GM19468 (cell line): ENCODE measurements around the gene NT5C3B.

ENCODE experiments used
- ATAC-seq: cut with Tn5 transposase; IDR thresholded peaks from one replicate; pipeline ENCODE4 v1.9.1; 2021; ENCODE audit warnings: mild to moderate bottlenecking, moderate library complexity, moderate number of reproducible peaks; ENCODE audit not compliant: unreplicated experiment; ENCODE audit errors: extremely low read depth

The NT5C3B gene

DNA sequence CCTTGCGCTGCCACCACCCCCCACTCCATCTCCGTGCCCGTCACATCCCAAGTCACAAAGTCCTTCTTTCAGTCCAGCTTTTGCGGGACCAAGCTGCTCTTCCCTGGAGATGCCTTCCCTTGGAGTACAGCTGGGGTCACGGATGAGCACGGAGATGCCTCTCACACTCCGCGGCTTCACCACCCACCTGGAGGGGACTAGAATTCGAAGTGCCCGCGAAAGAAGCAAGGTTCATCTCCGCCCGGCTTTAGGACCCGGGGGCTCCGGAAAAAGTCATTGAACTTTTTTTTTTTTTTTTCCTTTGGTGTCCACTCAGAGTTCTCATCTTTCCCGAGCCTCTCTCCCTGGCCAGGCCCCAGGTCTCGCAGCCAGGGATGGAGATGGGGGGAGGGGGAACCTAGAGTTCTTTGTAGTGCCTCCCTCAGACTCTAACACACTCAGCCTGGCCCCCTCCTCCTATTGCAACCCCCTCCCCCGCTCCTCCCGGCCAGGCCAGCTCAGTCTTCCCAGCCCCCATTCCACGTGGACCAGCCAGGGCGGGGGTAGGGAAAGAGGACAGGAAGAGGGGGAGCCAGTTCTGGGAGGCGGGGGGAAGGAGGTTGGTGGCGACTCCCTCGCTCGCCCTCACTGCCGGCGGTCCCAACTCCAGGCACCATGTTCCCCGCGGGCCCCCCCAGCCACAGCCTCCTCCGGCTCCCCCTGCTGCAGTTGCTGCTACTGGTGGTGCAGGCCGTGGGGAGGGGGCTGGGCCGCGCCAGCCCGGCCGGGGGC is 23.5 kb downstream of the NT5C3B start, which contains the start of gene FKBP10:
Gene FKBP10 (plus strand): TSS at position 624 of the 771 bp plus-strand sequence. CDS start 31 bp downstream, at position 655.
- ATAC-seq = no peak

DNA sequence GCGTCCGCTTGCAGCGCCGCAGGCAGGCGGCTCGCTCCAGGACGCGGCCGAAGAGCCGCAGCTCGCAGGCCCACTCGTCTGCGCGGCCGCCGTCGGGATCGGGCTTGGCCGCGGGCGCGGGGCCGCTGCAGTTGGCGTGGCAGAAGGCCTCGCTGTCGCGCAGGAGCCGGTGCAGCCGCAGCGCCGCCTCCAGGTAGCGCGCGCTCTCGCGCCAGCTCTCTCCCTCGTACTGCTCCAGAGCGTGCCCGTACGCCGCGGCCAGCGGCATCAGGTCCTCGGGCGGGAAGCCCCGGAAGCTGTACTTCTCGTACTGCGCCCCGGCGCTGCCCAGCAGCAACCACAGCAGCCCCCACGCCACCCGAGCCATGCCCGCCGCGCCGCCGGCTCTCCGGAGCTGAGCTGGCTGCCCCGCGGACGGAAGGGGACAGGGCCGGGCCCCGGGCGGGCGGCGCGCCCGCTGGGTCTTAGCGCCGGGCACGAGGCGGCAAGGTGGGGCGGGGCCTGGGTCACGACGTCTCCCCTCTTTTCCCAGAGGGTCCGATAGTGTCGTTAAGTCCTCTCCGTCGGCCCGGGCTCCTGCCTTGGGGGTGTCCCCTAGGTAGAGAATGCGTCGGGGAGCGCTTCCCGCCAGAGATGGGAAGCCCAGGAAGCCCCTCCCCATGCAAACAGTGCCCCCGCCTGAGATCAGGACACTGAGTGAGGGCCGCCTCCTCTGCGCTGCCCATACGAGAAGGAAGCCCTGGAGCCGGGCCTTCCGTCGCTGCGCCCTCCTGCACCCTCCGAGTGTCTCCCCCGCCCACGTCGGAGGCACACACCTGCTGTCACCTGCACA is 24.3 kb downstream of the NT5C3B start, which contains the start of gene P3H4:
Gene P3H4 (minus strand): TSS at position 401 of the 832 bp plus-strand sequence. CDS start 34 bp downstream, at position 367.
- no peak for ATAC-seq

- no peak for ATAC-seq
Observed at GRCh38 chr17:41810659-41811548, 25.1 kb downstream of the NT5C3B start.

DNA sequence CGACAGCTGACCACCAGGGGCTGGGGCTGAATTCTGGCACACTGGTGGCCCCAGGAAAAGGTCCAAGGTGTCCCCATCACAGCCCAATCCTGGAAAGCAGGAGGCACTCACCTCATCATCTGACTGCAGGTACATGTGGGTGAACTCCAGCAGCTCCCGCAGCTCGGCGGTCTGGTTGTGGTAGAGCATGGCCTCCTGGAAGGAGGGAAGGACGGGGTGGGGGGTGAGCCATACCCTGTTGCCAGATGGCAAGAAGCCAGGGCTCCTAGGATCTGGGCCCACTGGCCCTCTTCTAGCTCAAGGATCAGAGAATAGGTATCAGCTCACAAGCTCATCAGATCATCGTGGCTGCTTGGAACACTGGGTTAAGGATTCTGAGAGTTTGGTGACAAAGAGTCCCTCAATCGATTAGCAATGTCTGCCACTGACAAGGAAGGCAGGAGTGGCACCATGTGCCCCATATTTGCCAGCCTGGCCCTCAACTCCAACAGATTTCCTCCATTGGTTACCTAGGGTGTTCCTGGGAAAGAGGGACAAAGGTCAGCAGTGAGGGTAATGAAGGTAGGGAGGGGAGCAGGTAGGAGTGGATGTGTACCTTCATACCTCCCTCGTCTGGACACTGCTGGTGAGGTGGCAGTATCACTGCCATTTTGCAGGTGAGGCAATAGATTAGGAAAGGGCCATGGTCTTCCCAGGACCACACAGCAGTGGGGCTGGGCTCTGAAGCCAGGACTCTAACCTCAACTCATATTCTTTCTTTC is 29.2 kb downstream of the NT5C3B start:
- ATAC-seq = no peak

DNA sequence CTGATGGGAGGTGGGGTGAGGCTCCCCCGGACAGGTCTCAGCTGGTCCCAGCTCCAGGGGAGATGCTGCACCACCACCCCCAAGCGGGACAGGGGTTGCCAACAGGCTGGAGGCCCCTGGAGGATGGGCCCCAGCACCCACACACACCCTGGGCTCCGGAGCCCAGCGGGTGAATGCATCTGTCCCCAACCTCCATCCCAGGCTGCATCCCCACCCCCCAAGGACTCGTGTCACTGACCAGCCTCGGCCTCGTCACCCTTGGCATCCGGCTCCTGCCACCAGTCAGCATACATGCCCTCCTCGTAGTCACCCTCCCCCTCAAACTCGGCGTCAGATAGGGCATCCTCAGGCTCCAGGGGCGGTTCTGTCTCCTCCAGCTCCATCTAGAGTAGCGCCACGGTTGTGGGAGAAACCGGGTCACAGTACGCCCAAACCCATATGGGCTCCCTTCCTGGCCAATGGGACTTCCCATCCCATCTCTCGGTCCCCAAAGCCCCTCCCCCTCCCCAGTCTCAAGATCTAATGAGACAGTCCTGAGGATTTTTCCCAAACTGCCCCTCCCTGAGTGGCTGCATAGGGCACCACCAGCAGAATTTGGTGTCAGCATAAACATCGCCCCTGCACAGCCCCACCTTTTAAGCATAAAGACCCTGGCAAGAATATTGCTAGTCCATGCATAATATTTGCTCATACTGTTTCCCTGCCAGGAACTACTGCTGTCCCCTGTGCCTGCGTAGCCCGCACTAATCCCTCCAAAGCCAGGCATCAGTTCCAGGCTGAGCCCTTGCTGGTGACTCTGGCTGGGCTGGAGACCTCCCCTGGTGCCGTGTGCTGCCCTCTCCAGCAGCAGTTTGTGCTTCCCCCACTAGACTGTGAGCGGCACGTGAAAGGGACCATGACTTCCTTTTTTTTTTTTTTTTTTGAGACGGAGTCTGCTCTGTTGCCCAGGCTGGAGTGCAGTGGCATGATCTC is 32.7 kb downstream of the NT5C3B start:
- no peak for ATAC-seq

DNA sequence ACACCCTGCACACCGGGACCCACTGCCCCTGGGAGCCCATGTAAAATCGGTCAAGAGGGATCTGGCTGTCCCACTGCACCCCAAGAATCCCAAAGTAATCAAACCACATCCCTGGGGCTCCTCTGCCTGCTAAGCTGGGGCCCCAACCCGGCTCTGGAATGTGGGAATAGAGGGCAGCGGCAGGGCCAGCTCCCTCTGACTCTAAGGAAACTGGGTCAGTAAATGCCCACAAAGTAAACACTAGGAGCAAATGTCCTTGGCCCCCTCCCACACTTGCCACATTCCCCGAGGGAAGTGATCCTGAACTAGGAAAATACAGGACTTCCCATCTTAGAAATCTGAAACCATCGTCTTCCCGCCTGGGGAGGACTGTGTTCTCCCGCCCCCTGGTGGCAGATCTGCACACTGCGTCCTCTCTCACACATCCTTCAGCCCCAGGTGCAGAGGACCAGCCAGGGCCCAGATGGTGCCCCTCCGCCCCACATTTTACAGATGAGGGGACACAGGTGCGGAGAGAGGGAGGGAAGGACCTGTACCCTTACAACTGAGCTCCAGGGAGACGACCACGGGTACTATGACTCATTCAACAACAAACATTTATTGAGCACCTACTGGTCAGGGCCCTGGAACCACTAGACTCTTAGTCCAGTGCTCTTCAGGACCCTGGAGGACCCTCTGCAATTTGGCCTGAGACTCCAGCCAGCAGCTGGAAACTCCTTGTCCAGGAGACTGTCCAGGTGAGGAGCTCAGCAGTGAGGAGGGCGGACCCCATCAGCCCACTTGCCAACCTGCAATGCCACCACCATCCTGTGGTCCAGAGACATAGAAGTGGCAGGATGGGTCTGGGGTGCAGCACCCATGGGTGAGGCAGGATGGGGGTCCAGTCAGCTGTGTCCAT is 34.4 kb downstream of the NT5C3B start:
- no peak for ATAC-seq

GRCh38 chr17:41800601-41801373 is 35.2 kb downstream of the NT5C3B start:
- ATAC-seq = no peak

GRCh38 chr17:41799366-41799765 is 36.7 kb downstream of the NT5C3B start:
- no peak for ATAC-seq

- ATAC-seq = no peak
Observed at GRCh38 chr17:41797377-41797776, 38.7 kb downstream of the NT5C3B start.

DNA sequence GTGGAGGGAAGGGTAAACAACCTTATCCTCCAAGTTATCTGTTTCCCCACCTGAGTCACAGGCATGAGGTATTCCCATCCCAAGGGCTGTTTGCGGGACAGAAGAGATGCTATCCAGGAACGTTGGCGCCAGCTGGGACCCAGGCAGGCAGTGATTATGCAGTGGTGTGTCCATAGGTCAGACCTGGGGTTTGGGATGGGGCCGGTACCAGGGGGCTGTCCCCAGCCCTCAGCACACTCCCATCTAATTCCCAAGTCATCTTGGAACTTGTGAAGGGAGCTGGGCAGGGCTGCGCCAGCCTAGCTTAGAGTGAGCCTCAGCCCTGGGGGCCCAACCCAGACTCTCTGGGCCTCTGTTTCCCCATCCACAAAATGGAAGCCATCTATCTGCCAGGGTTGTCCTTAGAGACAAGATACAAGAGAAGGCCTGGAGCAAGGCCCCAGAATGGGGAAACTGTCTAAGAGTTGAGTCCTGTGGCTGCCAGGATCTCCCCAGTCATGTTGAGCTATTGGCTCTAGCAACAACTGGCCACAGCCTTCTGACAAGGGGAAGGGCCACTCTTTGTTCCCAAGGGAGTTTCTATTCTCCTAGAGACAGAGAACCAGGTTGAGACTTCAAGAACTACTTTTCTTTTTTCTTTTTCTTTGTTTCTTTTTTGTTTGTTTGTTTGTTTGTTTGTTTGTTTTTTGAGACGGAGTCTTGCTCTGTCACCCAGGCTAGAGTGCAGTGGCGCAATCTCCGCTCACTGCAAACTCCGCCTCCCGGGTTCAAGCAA is 39.7 kb downstream of the NT5C3B start:
- ATAC-seq = no peak

GRCh38 chr17:41794540-41794975 is 41.5 kb downstream of the NT5C3B start:
- no peak for ATAC-seq

DNA sequence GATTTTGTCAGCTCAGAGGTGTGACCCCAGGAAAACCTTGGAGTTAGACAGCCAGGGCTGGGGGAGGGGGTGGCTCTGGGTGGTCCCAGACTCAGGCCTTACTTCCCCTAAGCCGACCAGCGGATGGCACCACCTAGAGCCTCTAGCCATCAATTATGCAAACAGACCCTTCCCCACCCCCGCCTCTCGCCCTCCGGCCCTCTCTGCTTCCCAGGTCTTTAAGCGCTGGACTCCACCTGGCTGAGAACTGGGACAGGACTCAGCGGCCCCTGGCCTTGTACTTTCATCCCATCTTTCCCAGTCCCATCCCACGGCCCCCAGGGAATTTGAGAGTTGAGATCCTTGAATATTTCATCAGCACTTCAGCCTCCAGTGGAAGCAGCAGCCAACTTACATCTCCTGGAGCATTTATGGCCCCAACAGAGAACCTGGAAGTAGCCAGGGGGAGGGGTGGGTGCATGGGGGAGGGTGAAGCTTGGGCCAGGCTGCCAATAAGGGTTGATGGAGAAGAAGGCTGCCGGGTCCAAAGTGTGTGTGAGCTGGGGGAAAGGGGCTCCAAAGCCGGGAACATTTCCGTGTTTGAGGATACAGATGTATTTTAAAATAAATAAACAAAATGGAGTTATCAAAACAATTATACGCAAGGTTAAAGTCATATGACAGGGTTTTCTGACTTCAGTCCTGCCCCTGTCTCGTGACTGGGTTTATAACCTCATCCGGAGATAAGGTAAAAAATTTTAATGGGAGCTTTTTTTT is 42.1 kb downstream of the NT5C3B start:
- ATAC-seq = no peak

DNA sequence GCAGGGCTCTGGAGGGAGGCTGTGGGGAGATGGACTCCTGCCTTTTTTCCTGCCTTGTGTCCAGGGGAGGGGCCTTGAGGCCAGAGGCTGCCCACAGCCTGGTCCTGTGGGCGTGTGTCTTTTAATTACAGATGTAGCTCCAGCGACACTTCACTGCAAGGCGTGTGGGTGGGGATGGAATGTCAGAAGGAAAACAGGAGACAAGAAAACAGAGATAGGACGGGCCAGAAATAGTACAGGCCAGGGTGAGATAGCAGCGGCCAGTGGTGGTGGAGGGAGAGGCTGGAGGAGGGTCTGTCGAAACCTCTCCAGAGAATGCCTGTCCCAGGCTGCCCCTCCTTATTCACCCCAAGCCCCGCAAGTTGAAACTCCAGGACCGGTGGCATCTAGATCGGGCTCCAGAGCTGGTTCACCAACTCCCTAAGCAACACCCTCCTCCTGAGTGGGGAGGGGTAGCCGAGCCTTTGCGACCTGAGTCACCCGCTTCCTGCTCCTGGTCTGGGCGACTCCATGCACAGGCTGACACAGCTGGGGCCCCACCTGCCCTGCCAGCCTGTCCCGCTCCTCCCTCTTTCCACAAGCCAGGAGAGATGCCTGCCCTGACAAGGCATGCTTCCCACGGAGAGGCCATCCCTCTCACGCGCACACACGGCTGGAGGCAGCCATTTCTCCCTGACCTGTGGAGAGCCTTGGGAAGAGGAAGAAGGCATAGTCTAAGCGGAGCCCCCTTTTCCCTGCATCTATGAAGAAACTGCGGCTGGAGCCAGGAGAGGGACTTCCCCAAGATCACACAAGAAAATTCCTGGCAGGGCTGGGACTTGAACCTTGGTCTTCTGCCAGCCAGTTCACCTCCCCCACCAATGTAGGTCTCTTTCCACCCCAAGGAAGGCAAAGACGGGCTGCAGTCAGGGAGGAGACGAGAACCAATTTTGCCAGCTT is 42.9 kb downstream of the NT5C3B start:
- ATAC-seq = no peak

DNA sequence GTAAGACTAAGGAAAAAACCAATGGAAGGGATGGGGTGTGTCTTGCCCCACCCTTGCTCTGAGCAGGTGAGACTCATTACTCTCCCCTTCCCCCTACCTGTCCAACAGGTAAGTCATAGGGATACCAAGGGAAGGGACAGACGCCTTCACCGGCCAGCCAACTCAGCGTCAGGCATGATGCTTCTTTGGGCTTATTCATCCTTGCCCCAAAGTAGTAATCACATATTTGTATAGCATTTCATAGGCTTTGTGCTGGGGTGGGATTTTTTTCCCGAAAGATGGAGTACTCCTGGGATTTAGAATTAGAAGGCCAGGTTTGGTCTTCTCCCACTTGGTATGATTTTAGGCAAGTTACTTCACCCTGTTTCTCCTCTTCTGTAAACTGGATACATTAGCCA is 49.0 kb downstream of the NT5C3B start:
- no peak for ATAC-seq
